GM18499 (cell line): ENCODE measurements around the gene SLC16A12.
"Not testable (repeated sequence)": the region's sequence is repeated elsewhere in the genome, so short reads cannot be mapped to it uniquely, and the experiment has no call there.

Experiments used
- ATAC-seq: cut with Tn5 transposase; IDR thresholded peaks from one replicate; pipeline ENCODE4 v1.9.1; 2021; ENCODE audit warnings: moderate number of reproducible peaks; ENCODE audit not compliant: insufficient read depth, unreplicated experiment

Gene SLC16A12

DNA sequence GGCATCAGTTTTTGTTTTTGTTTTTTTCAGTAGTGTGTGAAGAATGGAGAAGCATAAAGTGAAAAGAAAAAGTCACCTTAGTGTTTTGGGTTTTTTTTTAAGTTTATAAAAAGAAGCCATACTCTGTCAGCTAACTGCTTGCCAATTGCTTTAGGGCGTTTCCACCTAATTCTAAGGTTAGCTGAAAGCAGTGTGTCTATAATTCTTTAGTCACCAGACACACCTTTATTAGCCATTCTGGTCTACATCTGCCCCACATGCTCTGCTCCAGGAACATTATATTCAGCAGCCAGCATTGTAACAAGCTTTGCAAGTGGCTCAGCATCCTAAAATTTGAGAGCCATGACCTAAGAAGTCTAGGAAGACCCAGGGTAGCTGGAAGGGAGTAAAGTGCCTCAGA is 14.1 kb upstream of the SLC16A12 start:
- ATAC-seq: no peak

DNA sequence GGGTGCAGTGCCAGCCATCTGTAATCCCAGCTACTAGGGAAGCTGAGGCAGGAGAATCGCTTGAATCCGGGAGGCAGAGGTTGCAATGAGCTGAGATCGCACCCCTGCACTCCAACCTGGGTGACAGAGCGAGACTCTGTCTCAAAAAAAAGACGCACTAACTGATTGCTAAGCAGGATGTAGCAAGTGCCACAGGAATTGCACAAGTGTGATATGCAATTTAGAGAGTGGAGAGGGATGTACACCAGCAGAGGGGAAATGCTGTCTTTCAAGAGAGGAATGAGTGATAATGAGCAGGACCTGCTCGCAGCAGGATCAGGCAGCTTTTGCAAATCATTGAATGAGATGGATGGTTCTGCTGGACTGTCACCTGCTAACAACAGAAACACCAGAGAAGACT is 13.3 kb upstream of the SLC16A12 start:
- ATAC-seq: no peak

DNA sequence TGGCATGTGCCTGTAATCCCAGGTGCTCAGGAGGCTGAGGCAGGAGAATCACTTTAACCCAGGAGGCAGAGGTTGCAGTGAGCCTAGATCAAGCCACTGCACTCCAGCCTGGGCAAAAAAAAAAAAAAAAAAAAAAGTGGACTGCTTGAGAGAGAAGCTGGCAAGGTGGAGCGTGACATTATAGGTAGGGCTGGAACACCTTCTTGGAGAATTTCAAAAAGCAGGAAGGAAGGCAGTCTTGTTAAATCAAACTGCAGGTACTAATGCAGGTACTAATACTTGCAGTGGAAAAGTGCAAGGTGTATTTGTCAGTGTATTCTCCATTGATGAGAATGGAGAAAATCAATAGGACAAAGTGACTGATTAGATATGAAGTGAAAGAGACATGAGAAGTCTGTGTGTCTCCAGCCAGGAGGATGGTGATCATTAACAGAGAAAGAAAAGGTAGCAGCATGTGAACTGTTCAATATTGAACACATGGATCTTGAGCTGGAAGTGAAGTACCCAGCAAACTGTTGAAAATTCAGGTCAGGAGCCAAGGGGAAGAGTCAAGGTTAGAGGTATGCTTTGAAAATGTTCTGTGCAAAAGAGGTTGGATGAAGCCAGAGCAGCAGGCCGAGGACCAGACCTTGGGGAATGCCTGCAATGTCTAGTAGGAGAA is 12.6 kb upstream of the SLC16A12 start:
- no peak for ATAC-seq

DNA sequence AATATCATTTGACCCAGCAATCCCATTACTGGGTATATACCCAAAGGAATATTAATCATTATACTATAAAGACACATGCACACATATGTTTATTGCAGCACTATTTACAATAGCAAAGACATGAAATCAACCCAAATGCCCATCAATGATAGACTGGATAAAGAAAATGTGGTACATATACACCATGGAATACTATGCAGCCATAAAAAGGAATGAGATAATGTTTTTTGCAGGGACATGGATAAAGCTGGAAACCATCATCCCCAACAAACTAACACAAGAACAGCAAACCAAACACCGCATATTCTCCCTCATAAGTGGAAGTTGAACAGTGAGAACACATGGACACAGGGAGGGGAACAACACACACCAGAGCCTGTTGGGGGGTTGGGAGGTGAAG is 11.3 kb upstream of the SLC16A12 start:
- ATAC-seq: not testable (repeated sequence)

DNA sequence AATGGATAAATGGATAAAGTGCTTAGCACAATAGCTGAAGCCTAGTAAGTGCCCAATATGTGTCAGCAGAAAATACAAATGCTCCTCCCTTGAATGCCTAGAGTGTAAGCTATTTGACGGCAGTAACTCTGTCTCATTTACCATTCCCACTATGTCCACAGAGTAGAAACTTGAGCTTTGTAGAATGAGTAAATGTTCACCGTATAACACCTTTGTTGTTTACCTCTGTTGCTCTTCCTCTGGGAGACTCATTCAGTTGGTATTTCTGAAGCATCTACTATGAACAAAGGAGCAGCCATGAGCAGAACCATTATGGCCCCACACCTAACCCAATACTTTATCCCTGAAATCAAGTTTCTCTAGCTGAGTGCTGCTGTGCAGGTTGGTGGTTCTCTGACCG is 8.4 kb upstream of the SLC16A12 start:
- no peak for ATAC-seq

DNA sequence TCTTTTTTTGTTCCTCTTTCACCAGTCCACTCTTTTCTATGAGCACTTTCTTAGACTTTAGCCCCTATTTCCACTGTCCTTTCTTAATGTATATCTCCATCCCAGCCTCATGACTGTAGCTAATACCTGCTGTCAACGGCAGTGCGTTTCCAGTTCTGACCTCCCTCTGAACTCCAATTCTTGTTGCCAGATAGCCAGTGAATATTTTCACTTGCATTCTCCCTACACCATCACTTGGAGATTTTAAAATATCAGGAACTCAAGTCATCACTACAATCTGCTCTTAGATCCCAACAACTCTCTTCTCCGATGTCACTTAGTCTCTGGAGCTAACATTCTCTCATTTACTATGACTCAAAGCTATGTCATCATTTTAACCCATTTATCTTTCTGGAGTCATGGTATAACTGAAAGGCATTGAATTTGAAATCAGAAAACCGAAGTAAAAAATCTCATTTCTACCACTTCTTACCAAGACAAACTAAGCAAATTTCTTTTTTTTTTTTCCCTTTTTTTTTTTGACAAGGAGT is 5.1 kb upstream of the SLC16A12 start:
- ATAC-seq: no peak

DNA sequence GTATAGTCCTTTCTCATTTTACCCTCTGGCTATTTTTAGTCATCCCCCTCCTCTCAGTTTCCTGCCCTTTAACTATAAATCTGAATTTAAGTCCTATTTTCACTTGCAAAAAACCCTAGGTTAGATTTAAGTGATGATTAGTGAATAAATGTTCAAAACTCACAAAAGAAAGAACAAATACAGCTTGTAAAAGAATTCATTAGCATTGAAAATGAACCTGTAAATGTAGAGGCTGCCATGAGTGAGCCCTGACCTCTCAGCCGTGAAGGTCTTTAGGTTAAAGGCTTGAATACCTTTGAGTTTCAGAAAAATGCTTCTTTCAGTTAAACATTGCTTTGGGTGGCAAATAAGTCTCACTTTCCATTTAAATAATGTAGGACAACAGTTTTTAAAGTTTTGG is 2.0 kb upstream of the SLC16A12 start:
- no peak for ATAC-seq

DNA sequence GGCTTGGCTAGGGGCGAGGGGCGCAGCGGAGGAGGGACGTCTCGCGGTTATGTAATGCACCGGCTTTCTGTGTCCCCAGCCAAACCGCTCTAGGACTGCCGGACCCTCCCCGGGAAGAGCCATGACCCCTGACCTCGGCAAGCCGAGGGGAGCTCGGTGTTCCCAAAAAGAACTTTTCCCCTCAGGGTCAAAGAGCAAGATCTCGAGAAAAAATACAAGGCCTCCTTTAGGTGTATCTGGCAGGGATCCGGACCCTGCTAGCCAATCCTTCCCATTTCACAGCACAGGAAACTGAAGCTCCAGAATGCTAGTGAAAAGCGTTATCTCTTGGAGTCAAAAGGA is 590 bp upstream of the SLC16A12 start:
- no peak for ATAC-seq

DNA sequence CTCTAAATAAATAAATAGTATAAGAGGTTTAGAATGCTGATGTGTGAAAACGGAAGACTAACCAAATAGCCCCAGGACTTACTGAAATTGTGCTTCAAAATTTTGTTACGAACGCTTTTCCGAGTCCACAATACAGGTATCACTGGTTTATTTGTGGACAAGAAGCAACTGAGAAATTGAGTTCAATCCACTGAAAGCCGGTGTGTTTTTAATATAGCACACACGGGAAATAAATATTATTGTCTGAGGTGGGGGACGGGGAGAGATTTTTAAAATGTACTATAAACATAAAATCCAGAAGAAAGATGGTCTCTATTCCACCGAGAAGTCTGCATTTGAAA is 598 bp downstream of the SLC16A12 start:
- no peak for ATAC-seq

DNA sequence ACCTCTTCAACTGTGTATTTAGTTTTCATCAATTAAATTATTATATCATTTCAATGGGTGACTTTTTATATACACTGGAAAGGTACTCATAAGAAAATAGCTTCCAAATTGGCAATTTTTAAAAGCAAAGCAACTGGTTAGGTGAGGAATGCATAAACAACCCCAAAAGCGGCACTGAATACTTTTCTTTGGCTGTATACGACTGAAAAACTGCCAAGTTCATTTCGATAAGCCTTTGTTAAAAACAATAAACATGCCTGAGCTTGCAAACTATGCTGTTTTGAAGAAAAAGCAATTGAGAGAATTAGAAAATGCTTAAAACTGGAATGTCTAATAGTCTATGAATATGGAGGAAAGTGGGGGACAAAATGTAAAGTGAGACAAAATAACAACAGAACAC is 2.9 kb downstream of the SLC16A12 start:
- no peak for ATAC-seq

DNA sequence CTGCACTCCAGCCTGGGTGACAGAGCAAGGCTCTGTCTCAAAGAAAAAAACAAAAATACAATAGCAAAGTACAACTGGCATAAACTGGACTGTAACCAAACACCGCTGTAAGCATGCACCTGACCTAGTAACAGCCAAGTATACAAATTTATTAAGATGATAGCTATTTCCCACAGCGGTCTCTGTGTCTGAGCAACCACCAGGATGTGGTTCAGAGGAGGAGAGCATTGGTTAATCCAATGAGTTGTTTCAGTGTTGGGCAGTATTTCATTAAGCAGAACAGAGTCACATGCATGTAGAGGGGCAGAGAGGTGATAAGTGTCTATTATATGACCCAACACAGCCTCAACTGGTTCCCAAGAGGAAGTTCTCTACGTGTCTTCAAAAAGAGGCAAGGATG is 4.0 kb downstream of the SLC16A12 start:
- ATAC-seq: no peak

DNA sequence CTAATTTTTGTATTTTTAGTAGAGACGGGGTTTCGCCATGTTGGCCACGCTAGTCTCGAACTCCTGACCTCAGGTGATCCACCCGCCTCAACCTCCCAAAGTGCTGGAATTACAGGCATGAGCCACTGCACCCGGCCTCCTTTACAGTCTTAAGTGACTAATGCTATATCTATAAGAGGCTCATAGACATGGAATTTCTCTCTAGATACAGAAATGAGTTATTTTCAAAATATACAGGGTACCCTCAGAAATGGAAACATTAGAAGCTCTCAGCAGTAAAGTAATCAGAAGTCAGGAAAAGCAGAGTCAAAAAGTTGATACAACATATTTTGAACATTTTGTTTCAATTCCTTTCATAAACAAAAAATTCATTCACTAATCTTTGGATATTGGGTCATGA is 5.7 kb downstream of the SLC16A12 start:
- not testable (repeated sequence) for ATAC-seq

DNA sequence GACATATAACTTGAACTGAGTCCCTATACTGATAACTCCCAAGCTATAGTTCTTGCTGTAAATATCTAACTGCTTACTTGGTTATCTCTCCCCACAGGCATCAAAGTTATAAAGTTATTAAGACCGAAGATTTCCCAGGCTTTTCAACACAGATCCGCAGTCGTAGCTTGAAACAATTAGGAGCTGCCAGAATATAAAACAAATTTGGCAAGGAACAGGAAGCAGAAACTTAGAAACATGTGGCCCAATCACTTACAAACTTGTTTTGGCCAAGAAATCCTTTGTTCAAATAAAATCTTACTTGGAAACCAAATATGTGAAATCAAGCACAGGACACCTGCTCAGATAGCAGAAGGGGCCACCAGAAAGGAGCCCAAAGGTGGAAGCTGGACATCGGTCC is 9.0 kb downstream of the SLC16A12 start:
- no peak for ATAC-seq

DNA sequence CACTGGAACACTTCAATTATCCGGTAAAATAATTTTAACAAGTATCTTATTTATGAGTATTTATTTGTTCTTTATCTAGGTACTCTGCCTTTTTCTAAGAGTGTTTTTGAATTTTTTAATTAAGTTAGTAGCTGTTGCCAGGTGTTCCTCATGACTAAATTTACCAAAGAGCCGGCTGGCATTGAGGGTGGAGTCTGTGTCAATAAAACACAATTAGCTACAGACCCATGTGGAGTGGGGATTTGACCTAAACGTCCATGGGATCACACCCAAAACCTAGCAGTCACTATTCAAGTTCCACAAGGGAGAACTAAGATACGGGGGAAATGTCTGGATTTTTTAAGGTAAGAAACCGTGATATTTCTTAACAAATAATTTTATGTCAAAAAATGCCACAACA is 9.8 kb downstream of the SLC16A12 start:
- ATAC-seq: no peak

DNA sequence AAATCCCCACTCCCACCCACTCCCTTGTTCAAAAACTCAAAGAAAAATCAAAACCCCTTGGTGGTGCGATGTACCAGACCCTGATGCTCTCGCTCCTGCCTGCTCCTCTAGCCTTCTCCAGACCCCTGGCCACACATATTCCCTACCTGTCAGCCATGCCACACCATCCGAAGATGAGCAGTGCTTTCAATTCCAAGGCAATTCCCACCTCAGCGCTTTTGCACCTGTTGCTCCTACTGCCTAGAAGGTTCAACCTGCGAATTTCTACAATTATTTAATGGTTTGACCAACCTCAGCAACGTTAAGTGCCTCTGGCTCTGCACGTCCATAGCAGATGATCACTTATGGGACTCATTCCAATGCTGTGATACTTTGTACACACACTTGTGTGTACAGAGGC is 11.1 kb downstream of the SLC16A12 start:
- no peak for ATAC-seq

DNA sequence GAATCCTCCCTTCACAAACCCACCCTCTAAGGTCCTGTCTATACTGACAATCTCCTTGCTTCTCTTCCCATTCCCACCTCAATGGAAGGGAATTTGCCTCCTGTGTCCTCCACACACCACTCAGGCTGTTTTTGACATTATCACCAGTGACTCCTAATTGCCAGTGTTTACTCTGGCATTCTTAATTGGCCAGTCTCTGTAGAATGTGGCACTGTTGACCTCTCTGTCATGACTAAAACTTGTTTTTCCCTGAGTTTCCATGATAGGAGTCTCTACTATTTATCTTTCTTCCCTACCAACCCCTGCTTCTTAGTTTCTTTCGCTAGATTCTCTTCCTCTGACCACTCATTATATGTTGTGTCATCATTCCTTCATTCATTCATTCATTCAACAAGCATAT is 12.1 kb downstream of the SLC16A12 start:
- ATAC-seq: no peak

DNA sequence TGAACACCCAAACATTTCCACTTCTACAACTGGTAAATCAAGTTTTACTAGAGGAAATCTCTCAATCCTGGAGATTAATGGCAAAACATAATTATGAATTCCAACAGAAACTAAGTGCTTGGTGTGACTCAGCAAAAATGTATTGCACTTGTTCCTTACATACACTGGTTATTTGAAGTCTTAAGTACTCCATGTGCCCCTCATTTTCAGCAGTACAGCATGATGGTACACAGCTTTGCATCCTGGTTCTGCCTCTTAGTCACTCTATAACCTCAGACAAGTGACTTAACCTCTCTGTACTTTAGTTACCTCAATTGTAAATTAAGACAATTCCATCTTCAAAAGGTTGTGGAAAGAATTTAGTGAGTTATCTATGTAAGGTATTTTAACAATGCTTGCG is 12.9 kb downstream of the SLC16A12 start:
- no peak for ATAC-seq

DNA sequence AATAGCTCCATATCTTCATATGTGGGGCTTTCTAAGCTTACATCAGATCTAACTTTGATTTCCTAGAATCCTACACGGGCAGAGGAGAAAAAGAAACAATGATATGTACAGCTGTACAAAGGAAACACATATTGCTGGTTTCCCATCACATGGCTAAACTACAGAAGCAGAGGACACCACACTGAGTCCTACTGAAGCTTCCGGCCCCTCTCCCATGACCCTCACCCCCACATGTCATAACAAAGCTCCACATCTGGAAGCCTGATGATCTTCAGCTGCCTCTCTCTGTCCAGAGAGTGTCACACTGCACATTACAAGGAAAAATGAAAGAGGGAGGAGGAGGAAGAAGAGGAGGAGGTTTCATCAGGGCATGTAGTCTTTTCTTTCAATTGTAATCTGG is 14.0 kb downstream of the SLC16A12 start:
- ATAC-seq: no peak

DNA sequence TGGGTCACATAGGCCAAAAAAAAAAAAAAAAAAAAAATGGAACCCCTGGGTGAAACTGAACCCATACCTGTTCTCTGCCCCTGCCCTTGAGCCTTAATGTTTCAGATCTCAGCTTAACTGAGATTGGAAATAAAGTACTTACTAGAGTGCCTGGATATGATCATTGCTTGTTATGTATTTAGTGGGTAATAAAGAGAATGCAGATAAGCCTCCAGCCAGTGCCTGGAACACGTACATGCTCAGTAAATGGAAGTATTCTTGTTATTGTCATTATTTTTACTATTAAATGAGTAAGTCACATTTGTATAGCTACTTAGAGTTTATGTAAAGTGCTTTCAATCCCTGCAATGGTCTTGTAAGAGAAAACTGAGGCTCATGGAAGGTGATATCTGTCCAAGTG is 14.7 kb downstream of the SLC16A12 start:
- no peak for ATAC-seq

DNA sequence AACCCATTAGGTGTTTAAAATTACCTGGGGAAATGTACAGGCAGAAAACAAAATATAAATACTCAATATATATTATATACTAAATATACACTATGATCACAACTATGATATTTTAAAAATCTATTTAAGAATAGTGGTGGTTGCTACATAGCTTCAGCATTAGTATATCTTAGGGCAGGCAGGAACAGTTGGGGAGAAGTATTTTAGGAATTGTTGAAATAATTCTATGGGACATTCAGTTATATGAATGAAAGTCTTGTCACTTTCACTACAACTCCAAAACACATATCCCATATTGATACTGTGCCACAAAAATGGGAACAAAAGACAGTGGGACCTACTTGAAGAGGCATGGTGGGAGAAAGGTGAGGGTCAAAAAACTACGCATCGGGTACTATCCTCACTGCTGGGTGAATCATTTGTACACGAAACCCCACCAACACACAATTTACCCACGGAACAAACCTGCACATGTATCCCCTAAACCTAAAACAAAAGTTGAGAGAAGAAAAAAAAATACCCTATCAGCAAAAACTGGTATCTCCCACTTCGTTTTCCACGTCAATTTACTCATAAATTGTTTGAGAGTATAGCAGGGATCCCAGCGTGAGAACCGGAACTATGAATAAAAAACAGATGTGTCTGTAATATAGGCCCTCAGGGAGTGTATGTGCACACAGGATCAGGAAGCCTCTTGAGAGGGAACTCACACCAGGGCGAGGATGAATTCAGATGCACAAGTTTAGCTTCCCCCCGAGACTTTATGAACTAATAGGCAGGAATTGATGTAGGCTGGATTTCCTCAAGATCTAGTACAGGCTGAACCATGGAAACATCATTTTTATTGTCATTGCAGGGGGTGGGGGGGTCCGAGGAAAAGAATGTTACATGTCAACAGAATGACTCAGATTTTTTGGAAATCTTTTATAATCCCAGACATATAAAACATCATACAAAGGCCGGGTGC is 16.2 kb downstream of the SLC16A12 start:
- no peak for ATAC-seq

DNA sequence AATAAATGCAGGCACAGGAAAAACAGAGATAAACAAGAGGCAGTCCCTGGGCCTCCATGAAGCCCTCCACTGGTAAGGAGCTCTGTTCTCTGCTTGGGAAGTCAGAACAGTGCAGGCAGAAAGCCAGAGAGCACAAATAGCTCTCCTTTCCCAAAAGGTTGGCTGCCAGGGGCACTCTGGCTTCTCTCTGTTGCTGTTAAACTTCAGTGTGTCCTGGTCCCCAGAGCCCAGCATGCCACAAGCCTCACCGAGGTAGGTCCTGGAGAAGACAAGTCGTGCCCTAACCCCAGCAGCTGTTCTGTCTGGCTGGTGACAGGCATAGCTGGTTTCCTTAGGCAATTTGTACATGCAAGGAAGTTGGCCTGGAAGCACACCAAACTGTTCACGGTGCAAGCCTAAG is 17.3 kb downstream of the SLC16A12 start:
- no peak for ATAC-seq
